GM12865 (cell line): ENCODE data around the gene EDNRA.

Experiments
- DNase-seq: peaks from one replicate; pipeline ENCODE4 v3.0.0; 2010; ENCODE audit warnings: low read depth
- H3K4me3 ChIP-seq: 2 replicates; pipeline ENCODE4 v1.5.1; 2011; ENCODE audit warnings: mild to moderate bottlenecking, low read depth, low read length, control low read depth
- TF ChIP-seq, protein P1 (sequence below): IDR thresholded peaks from 2 replicates; pipeline ENCODE4 v1.5.1; 2011; ENCODE audit warnings: low read length, control low read depth, low read depth, inconsistent platforms; ENCODE audit not compliant: insufficient read depth; ENCODE audit errors: missing control alignments

Gene EDNRA

GRCh38 chr4:147493307-147493706 is 12.4 kb downstream of the EDNRA start:
- no peak overlapping the region for H3K4me3 ChIP-seq
- TF ChIP-seq, protein P1, sequence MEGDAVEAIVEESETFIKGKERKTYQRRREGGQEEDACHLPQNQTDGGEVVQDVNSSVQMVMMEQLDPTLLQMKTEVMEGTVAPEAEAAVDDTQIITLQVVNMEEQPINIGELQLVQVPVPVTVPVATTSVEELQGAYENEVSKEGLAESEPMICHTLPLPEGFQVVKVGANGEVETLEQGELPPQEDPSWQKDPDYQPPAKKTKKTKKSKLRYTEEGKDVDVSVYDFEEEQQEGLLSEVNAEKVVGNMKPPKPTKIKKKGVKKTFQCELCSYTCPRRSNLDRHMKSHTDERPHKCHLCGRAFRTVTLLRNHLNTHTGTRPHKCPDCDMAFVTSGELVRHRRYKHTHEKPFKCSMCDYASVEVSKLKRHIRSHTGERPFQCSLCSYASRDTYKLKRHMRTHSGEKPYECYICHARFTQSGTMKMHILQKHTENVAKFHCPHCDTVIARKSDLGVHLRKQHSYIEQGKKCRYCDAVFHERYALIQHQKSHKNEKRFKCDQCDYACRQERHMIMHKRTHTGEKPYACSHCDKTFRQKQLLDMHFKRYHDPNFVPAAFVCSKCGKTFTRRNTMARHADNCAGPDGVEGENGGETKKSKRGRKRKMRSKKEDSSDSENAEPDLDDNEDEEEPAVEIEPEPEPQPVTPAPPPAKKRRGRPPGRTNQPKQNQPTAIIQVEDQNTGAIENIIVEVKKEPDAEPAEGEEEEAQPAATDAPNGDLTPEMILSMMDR: no peak
- DNase-seq: no peak

DNA sequence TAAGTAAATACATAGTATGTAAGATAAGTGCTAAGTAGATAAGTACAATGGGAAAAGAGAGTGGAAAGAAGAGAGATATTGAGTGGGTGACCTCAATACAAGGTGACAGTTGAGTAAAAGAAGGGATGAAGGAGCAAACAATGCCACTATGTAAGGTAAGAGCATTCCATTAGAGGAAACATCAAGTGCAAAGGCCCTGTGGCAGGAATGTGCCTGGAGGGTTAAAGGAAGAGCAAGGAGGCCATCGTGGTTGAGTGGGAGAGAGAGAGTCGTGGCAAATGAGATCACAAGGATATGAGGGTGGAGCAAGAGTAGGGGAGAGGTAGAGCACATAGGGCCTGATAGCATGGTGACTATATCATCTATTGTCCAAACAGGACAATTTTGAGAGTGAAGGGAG is 13.4 kb downstream of the EDNRA start:
- TF ChIP-seq, protein P1: no peak
- H3K4me3 ChIP-seq: no peak overlapping the region
- no peak for DNase-seq

DNA sequence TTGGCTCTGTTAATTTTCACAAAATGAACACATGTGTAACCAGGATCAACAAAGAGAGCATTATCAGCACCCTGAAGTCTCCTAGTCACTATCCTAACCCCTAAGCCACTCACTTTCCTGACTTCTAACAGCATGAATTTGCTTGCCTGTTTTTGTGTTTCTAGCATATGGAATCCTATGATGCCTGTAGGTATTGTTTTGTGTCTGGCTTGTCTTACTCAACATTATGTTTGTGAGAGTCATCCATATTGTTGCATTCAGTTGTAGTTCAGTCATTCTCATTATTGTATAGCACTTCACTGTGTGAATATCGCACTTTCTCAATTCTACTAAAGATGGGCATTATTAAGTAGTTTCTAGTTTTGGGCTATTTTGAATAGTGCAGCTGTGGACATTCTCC is 15.6 kb downstream of the EDNRA start:
- H3K4me3 ChIP-seq: no peak overlapping the region
- TF ChIP-seq, protein P1: no peak
- no peak for DNase-seq

DNA sequence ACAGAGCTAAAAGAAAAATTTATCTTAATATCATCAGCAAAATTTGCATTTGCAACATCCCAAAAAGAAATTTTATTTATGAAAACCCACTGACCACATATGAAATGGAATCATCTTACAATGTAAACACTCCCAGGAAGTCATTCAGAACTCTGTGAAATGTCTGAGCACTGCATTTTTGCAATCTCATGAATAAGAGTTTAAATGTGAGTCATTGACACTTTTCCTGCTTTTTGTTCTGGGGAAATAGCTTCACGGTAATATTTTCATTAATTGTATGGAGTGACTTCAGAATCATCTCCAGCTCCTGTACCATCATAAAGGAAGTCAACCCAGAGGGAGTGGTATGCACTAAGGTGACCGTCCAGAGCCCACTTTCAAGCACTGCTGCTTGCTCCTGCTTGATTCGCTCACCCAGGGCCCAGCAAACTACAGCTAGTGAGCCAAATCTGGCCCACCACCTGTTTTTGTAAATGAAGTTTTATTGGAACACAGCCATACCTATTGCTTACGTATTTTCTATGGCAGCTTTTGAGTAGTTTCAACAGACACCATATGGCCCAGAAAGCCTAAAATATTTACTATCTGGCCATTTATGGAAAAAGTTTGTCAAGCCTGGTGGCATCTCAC is 17.2 kb downstream of the EDNRA start:
- H3K4me3 ChIP-seq: no peak overlapping the region
- no peak for DNase-seq
- TF ChIP-seq, protein P1: no peak

DNA sequence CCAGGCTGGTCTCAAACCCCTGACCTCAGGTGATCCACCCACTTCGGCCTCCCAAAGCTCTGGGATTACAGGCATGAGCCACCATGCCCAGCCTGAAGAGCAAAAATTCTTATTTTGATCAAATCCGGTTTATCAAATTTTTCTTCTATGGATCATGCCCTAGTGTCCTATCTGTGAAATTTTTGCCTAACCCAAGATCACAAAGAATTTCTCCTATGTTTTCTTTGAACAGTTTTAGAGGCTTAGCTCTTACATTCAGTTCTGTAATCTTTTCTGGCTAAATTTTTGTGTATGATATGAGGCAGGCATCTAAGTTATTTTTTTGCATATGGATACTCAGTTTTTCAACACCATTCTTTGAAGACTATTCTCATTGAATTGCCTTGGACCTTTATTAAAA is 27.4 kb downstream of the EDNRA start:
- H3K4me3 ChIP-seq: no peak overlapping the region
- no peak for DNase-seq
- TF ChIP-seq, protein P1: no peak

DNA sequence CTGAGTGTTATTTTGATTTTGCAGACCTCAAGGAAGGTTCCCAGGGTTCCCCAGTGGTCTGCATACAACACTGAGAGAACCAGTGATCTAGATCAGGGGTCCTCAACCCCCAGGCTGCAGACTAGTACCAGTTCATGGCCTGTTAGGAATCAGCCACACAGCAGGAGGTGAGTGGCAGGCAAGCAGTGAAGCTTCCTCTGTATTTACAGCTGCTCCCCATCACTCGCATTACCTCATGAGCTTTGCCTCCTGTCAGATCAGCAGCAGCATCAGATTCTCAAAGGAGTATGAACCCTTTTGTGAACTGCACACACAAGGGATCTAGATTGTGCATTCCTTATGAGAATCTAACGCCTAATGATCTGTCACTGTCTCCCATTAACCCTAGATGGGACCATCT is 28.5 kb downstream of the EDNRA start:
- no peak for DNase-seq
- TF ChIP-seq, protein P1: no peak

More for the DNA sequence above, 28.5 kb downstream of the EDNRA start:
- no peak overlapping the region for H3K4me3 ChIP-seq
